PC-9 (cell line): ENCODE data around the gene RFC4. TPM values are rescaled to one million over a fixed set of nuclear protein-coding genes. Genes with fewer than 3 reads are reported as not detected.
"Not testable (repeated sequence)": the region's sequence is repeated elsewhere in the genome, so short reads cannot be mapped to it uniquely, and the experiment has no call there.

Source experiments
- BruUV-seq: library from RNA; stranded (reverse); fragments of 400-500 nt; replicated peaks from 2 replicates; lab custom pipeline; 2021; lab: Mats Ljungman, UMichigan
- CTCF ChIA-PET: fragments of 300-600 bp; sonication (Branson Sonifier 250); formaldehyde crosslinking; loops from one replicate; lab custom pipeline; 2022; ENCODE audit warnings: antibody characterized with exemption; lab: Charles Lee
- POLR2A ChIA-PET: fragments of 300-600 bp; sonication (Branson Sonifier 250); formaldehyde crosslinking; loops from one replicate; lab custom pipeline; 2022; ENCODE audit warnings: antibody characterized with exemption; ENCODE audit not compliant: unreplicated experiment; lab: Charles Lee
- DNase-seq, 2 experiments: peaks; one replicate each; pipeline versions ENCODE4 v3.0.0 to v3.0.0-alpha.2; 2015 to 2022; ENCODE audit warnings: mixed read lengths in 1 of 2
- H2AFZ ChIP-seq: fragments of 200-600 bp; sonication (generic); 2 replicates; pipeline ENCODE4 v1.8.1; 2017; ENCODE audit warnings: antibody characterized with exemption
- H3F3A ChIP-seq: fragments of 200-600 bp; sonication (generic); 2 replicates; pipeline ENCODE4 v1.8.1; 2017; ENCODE audit warnings: antibody characterized with exemption, mild to moderate bottlenecking, low read depth; ENCODE audit not compliant: insufficient read depth
- H3K27ac ChIP-seq: fragments of 200-600 bp; sonication (generic); 2 replicates; pipeline ENCODE4 v1.6.1; 2016; ENCODE audit warnings: mixed run types
- H3K27me3 ChIP-seq: fragments of 200-600 bp; sonication (generic); 2 replicates; pipeline ENCODE4 v1.6.1; 2016; ENCODE audit warnings: low read depth, mixed run types; ENCODE audit not compliant: insufficient read depth
- H3K36me3 ChIP-seq: fragments of 200-600 bp; sonication (generic); 2 replicates; pipeline ENCODE4 v1.6.1; 2016; ENCODE audit warnings: low read depth, mixed run types
- H3K4me1 ChIP-seq: fragments of 200-600 bp; sonication (generic); replicated peaks from 2 replicates; pipeline ENCODE4 v1.6.1; 2016; ENCODE audit warnings: mixed run types; ENCODE audit not compliant: insufficient read depth
- H3K4me2 ChIP-seq: fragments of 200-600 bp; sonication (generic); 2 replicates; pipeline ENCODE4 v1.6.1; 2017; ENCODE audit warnings: mixed run types
- H3K4me3 ChIP-seq: fragments of 200-600 bp; sonication (generic); 2 replicates; pipeline ENCODE4 v1.6.1; 2016; ENCODE audit warnings: mixed run types
- H3K79me2 ChIP-seq: fragments of 200-600 bp; sonication (generic); 2 replicates; pipeline ENCODE4 v1.6.1; 2017; ENCODE audit warnings: low read depth, mixed run types
- H3K9me2 ChIP-seq: fragments of 200-600 bp; sonication (generic); 2 replicates; pipeline ENCODE4 v1.8.1; 2017; ENCODE audit warnings: mild to moderate bottlenecking; ENCODE audit not compliant: insufficient read depth
- H3K9me3 ChIP-seq: fragments of 200-600 bp; sonication (generic); 2 replicates; pipeline ENCODE4 v1.8.1; 2016; ENCODE audit warnings: low read depth; ENCODE audit not compliant: insufficient read depth
- H4K20me1 ChIP-seq: fragments of 200-600 bp; sonication (generic); 2 replicates; pipeline ENCODE4 v1.8.1; 2017; ENCODE audit not compliant: insufficient read depth
- EZH2 ChIP-seq: fragments of 200-600 bp; sonication (generic); IDR thresholded peaks from 2 replicates; pipeline ENCODE4 v1.8.0; 2017; ENCODE audit warnings: antibody characterized with exemption, low read depth
- intact Hi-C: fragments of 100-400 bp; cut with micrococcal nuclease; formaldehyde crosslinking; loops from one replicate; pipeline ENCODE4 v1.10.0; 2022; ENCODE audit not compliant: unreplicated experiment
- total RNA-seq: library from RNA; stranded (reverse); gene quantifications from 2 replicates; pipeline ENCODE4 v1.2.3, GENCODE V29; 2021
- TF ChIP-seq, protein P1 (sequence below): fragments of 200-600 bp; sonication (generic); conservative IDR thresholded peaks from 2 replicates; pipeline ENCODE4 v1.6.1; 2017; ENCODE audit warnings: mixed run types, antibody characterized with exemption, mild to moderate bottlenecking, moderate library complexity

The RFC4 gene
- total RNA-seq, 1 experiment from 2014 or later: 94.5 TPM

DNA sequence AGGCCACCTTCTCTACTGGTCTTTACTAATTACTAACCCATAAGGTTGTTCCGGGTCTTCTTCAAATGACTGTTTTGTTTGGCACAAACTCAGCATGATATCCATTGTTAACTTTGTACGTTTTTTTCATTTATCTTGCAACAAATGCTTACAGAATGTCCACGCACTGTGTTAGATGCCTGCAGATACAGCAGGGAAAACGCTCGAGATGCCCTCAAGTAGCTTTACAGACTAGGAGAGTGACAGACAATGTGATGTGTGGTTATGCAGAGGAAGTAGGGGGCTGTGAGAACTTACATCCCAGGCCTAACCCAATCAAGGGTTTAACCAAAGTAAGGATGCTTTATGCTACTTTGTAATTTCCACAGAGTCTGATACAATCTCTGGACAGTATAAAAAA, 949 bp upstream of the RFC4 start:
- peak overlapping the region; percentile 79 for H3K27ac ChIP-seq
- peak overlapping the region; percentile 87 for H3K4me2 ChIP-seq
- H3K27me3 ChIP-seq: no peaks in the 10 kb centered on the region
- DNase-seq: no peak
- H3K4me3 ChIP-seq: peak overlapping the region; percentile 89
- CTCF ChIA-PET: no interaction called here
- H3K36me3 ChIP-seq: peaks cover 6% of the 10 kb centered on the region
- no peaks in the 10 kb centered on the region for H3K9me2 ChIP-seq
- H3F3A ChIP-seq: peaks cover 13% of the 10 kb centered on the region
- intact Hi-C loops: loop anchor here (5.0 kb wide), 2 partner anchors 190 to 240 kb away; partner anchors contain the start of gene TBCCD1
- POLR2A ChIA-PET: no interaction called here
- H3K4me1 ChIP-seq: peaks cover 29% of the 10 kb centered on the region
- no peaks in the 10 kb centered on the region for H3K9me3 ChIP-seq
- no peak for TF ChIP-seq EZH2
- TF ChIP-seq, protein P1, sequence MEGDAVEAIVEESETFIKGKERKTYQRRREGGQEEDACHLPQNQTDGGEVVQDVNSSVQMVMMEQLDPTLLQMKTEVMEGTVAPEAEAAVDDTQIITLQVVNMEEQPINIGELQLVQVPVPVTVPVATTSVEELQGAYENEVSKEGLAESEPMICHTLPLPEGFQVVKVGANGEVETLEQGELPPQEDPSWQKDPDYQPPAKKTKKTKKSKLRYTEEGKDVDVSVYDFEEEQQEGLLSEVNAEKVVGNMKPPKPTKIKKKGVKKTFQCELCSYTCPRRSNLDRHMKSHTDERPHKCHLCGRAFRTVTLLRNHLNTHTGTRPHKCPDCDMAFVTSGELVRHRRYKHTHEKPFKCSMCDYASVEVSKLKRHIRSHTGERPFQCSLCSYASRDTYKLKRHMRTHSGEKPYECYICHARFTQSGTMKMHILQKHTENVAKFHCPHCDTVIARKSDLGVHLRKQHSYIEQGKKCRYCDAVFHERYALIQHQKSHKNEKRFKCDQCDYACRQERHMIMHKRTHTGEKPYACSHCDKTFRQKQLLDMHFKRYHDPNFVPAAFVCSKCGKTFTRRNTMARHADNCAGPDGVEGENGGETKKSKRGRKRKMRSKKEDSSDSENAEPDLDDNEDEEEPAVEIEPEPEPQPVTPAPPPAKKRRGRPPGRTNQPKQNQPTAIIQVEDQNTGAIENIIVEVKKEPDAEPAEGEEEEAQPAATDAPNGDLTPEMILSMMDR: no peak
- no TSS peak for BruUV-seq
- H4K20me1 ChIP-seq: no peaks in the 10 kb centered on the region
- H3K79me2 ChIP-seq: peaks cover 16% of the 10 kb centered on the region
- H2AFZ ChIP-seq: peak overlapping the region; percentile 95

DNA sequence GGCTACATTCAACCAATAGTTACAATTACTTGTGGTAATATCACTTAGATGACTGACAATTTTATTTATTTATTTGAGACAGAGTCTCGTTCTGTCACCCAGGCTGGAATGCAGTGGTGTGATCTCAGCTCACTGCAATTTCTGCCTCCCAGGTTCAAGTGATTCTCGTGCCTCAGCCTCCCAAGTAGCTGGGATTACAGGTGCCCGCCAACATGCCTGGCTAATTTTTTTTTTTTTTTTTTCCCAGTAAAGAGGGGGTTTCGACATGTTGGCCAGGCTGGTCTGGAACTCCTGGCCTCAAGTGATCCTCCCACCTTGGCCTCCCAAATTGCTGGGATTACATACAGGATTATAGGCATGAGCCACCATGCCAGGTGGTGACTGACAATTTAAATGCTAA, 2.8 kb downstream of the RFC4 start:
- H3K4me2 ChIP-seq, H3K9me3 ChIP-seq, BruUV-seq, DNase-seq, H3K27ac ChIP-seq, H3K4me3 ChIP-seq, H2AFZ ChIP-seq, POLR2A ChIA-PET, CTCF ChIA-PET, H4K20me1 ChIP-seq, H3K9me2 ChIP-seq, H3K27me3 ChIP-seq, intact Hi-C loops: not testable (repeated sequence)
- H3K79me2 ChIP-seq: peaks cover 16% of the 10 kb centered on the region
- peaks cover 22% of the 10 kb centered on the region for H3K4me1 ChIP-seq
- peaks cover 13% of the 10 kb centered on the region for H3F3A ChIP-seq
- peaks cover 26% of the 10 kb centered on the region for H3K36me3 ChIP-seq

DNA sequence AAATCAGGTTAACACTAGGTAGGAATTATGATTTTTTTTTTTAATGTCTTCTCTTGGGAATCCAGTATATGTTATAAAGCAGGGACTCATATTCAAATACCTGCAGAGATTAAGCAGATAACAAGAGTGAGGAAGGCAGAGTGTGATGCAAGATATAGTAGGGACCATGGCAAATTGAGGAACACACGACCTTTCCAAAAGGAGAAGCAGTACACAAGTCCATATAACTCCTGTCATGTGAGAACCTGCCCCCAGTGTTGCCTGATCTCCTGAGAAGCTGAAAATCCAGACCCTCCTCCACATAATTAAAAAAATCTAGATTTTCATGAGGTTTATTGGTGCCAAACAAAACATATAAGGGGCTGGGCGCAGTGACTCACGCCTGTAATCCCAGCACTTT, 3.6 kb downstream of the RFC4 start:
- no TSS peak for BruUV-seq
- POLR2A ChIA-PET: interaction anchor here (0.7 kb wide), 1 partner anchor 1591 kb away, joined by 3 read pairs; no protein-coding TSS in a partner anchor
- no peak overlapping the region for H2AFZ ChIP-seq
- no peaks in the 10 kb centered on the region for H3K9me2 ChIP-seq
- H3K79me2 ChIP-seq: peaks cover 16% of the 10 kb centered on the region
- H3K36me3 ChIP-seq: peaks cover 33% of the 10 kb centered on the region
- H3K9me3 ChIP-seq: no peaks in the 10 kb centered on the region
- H3K27ac ChIP-seq: no peak overlapping the region
- no peaks in the 10 kb centered on the region for H4K20me1 ChIP-seq
- H3F3A ChIP-seq: peaks cover 13% of the 10 kb centered on the region
- intact Hi-C loops: no loop called here
- no peak for DNase-seq
- CTCF ChIA-PET: interaction anchor here (0.6 kb wide), 1 partner anchor 25 kb away, joined by 7 read pairs; no protein-coding TSS in a partner anchor
- peaks cover 20% of the 10 kb centered on the region for H3K4me1 ChIP-seq
- TF ChIP-seq EZH2: no peak
- TF ChIP-seq, protein P1: no peak
- no peak overlapping the region for H3K4me2 ChIP-seq
- H3K4me3 ChIP-seq: no peak overlapping the region
- H3K27me3 ChIP-seq: no peaks in the 10 kb centered on the region

- no peak overlapping the region for H2AFZ ChIP-seq
- H4K20me1 ChIP-seq: no peaks in the 10 kb centered on the region
- peaks cover 6% of the 10 kb centered on the region for H3K4me1 ChIP-seq
- ChIA-PET POLR2A (interaction anchor here (0.6 kb wide), 1 partner anchor 1658 kb away, joined by 4 read pairs; no protein-coding TSS in a partner anchor), CTCF (no interaction called here)
- no peaks in the 10 kb centered on the region for H3F3A ChIP-seq
- intact Hi-C loops: no loop called here
- no peaks in the 10 kb centered on the region for H3K27me3 ChIP-seq
- H3K4me3 ChIP-seq: no peak overlapping the region
- no TSS peak for BruUV-seq
- peaks cover 8% of the 10 kb centered on the region for H3K79me2 ChIP-seq
- DNase-seq: no peak
- no peaks in the 10 kb centered on the region for H3K9me3 ChIP-seq
- H3K27ac ChIP-seq: no peak overlapping the region
- no peaks in the 10 kb centered on the region for H3K9me2 ChIP-seq
- peaks cover 49% of the 10 kb centered on the region for H3K36me3 ChIP-seq
- TF ChIP-seq EZH2: no peak
- TF ChIP-seq, protein P1: no peak
- H3K4me2 ChIP-seq: no peak overlapping the region
Observed at GRCh38 chr3:186800285-186800684, 6.0 kb downstream of the RFC4 start.
